T47D (cell line): ENCODE results near the gene UGT2A1.

Experiments used
- DNase-seq, 2 experiments: peaks; one replicate each; pipeline versions ENCODE4 v3.0.0 to v3.0.0-alpha.2; 2011 to 2012; ENCODE audit warnings: low read depth in 1 of 2, low spot score in 1 of 2
- JUND ChIP-seq: IDR thresholded peaks from 2 replicates; pipeline ENCODE4 v1.6.1; 2012; ENCODE audit warnings: low read depth
- in situ Hi-C: cut with HindIII; loops from 2 replicates; pipeline ENCODE4 v1.10.0; 2016; ENCODE audit warnings: low sequenced_read_pairs, low pct_unique_long_range_greater_than_20kb

The UGT2A1 gene

GRCh38 chr4:69568787-69569186, 84.3 kb downstream of the UGT2A1 start:
- TF ChIP-seq JUND: no peak
- no peak for DNase-seq
- in situ Hi-C loops: no loop called here

GRCh38 chr4:69563424-69563823, 89.6 kb downstream of the UGT2A1 start:
- no peak for TF ChIP-seq JUND
- in situ Hi-C loops: no loop called here

GRCh38 chr4:69549651-69550050, 103.4 kb downstream of the UGT2A1 start:
- no peak for DNase-seq
- in situ Hi-C loops: no loop called here
- no peak for TF ChIP-seq JUND

More at GRCh38 chr4:69563424-69563823, 89.6 kb downstream of the UGT2A1 start:
- DNase-seq: no peak

- no peak for DNase-seq
- TF ChIP-seq JUND: no peak
- in situ Hi-C loops: no loop called here
Observed at GRCh38 chr4:69546134-69546765, 106.8 kb downstream of the UGT2A1 start.
